Hippocampal formation (tissue), 2 donors: ENCODE data around the gene SLTM.
"Not testable (repeated sequence)": the region's sequence is repeated elsewhere in the genome, so short reads cannot be mapped to it uniquely, and the experiment has no call there.

Experiments
- DNase-seq, 2 donors: peaks; one replicate each; lab custom pipeline; 2025; lab: John Stamatoyannopoulos, UW

SLTM gene

DNA sequence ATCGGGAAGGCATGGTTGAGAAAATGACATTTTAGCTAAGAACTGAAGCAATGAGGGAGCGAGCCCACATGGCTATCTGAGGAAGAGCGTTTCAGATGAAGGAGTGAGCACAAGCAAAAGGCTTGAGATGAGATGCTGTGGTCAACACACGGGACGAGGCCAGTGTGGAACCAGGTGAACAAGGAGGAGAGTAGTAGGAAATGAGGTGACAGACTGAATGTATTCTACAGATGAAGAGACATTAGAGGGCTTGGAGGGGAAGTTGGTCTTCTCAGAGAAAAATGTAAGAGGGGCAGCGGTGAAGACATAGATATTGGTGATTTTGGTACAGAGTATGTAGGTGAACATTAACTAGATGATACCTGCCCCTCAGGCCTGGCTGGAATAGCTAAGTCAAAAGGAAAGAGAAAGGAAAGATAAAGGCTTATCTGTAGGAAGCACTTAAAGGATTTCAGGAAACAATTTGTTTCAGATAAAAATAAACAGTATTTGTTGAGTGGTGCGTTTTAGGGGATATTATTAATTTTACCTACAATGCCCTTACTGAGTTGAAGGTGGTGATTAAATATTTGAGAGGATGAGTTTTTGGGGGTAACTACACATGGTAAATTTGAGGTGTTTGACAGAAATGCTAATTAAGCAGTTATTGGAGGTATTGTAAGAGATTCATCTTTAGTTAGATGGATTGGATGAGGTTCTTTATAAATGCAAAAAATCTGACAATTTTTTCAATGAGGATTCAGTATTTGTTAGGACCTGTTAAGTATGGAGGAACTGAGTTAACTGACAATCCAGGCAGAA, 57.0 kb downstream of the SLTM start:
- DNase-seq = no peak

GRCh38 chr15:58875343-58875742, 58.1 kb downstream of the SLTM start:
- no peak for DNase-seq

DNA sequence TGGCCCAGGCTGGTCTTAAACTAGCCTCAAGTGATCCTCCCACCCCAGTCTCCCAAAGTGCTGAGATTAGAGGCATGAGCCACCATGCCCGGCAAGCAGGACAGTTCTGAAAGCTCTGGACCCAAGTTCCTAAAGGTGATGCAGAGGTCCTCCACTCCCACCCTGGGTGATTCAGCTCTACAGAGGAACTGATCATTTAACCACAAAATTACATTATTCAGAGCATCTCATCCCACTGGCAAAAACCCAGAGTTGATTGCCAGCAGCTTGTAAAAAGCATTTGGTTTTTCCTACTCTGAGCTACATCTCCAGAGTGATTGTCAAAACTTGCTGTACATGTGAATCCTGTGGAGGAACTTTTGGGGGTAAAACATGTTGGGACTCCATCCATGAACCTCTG, 60.2 kb downstream of the SLTM start:
- no peak for DNase-seq

DNA sequence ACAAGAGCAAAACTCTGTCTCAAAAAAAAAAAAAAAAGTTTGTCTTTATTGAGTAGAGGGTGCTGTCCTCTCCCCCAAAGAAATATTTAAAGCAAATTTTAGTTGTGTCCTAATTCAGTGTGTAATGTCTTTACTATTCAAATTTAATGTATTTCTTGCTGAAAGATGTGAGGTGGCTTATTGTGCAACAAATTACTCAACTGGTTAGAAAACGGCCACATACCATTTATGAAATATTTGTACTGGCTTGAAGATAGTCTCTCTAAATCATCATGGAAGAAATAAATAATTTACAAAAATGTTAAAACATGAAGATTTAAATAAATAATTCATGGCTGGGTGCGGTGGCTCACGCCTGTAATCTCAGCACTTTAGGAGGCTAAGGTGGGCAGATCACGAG, 63.0 kb downstream of the SLTM start:
- DNase-seq = no peak

- DNase-seq = no peak
These were observed 65.6 kb downstream of the SLTM start for GRCh38 chr15:58867926-58868325.

GRCh38 chr15:58865425-58865880, 68.0 kb downstream of the SLTM start:
- no peak for DNase-seq

GRCh38 chr15:58864602-58865424, 68.7 kb downstream of the SLTM start:
- DNase-seq = no peak

DNA sequence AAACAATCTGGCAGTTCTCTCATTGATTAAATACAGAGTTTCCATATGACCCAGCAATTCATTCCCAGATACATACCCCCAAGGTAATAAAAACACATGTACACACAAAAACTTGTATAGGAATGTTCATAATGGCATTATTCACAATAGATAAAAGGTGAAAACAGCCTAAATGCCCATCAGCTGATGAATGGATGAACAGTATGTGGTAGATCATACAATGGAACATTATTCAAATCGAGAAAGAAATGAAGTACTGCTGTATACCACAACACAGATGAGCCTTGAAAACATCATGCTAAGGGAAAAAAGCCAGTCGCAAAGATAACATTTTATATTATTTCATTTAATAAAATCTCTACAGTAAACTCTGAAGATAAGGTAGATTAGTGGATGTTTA, 71.2 kb downstream of the SLTM start:
- no peak for DNase-seq

DNA sequence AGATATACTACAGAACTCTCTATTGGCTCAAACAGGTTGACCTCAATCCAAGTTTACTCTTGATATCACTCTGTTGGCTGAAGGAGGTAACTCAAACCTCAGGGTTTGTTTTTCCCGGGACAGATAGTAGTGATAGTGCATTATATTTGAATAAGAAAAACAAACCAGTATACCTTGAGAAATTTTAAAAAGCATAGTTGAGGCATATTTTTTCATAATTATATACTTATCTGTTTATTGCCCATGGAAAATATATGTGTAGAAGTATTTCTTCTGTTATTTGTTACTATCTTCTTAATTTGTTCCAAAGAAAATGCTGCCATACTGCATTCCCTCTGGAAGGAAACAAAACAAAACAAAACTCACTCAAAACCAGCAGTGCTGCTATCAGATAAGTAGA, 76.9 kb downstream of the SLTM start:
- not testable (repeated sequence) for DNase-seq

DNA sequence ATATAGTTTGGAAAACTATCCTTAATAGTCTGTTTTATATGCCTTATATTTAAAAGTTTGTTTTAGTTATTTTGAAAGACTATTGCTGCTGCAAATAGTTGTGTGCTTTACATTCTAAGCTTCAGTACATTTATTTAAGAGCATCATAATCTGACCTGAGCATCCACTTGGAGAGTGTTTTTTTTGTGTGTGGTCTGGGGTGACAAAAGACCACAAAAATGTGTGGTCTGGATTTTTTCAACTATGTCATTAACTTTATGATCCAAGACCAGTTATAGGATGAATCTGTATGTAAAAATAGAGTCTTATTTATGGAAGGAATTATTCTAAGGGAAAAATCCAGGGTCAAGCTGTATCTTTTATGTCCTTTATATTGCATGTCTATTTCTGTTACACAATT, 77.4 kb downstream of the SLTM start:
- no peak for DNase-seq

GRCh38 chr15:58854593-58854992, 78.9 kb downstream of the SLTM start:
- no peak for DNase-seq

- no peak for DNase-seq
These were observed 81.1 kb downstream of the SLTM start for GRCh38 chr15:58852347-58852746.

- DNase-seq = not testable (repeated sequence)
These were observed 82.3 kb downstream of the SLTM start for GRCh38 chr15:58851205-58851604.

- DNase-seq = no peak
These were observed 90.6 kb downstream of the SLTM start for GRCh38 chr15:58842713-58843396.

- no peak for DNase-seq
These were observed 93.4 kb downstream of the SLTM start for GRCh38 chr15:58840048-58840447.

GRCh38 chr15:58839485-58839884, 94.0 kb downstream of the SLTM start:
- DNase-seq = no peak

DNA sequence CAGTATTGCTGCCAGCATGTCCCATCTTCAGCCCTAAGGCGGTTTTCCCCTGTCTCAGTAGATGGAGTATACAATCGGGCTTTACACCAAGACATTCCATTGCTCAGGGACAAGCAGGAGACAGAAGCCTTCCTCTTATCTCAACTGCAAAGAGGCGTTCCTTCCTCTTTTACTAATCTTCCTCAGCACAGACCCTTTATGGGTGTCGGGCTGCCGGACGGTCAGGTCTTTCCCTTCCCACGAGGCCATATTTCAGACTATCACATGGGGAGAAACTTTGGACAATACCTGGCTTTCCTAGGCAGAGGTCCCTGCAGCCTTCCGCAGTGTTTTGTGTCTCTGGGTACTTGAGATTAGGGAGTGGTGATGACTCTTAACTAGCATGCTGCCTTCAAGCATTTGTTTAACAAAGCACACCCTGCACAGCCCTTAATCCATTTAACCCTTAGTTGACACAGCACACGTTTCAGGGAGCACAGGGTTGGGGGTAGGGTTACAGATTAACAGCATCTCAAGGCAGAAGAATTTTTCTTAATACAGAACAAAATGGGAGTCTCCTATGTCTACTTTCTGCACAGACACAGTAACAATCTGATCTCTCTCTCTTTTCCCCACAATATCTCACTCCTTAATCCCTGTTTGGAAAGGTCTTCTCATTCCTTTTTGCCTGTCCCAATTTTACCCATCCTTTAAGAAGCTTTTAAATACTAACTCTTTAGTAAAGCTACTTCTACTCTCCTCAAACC, 99.6 kb downstream of the SLTM start:
- not testable (repeated sequence) for DNase-seq

- DNase-seq = no peak
These were observed 102.9 kb downstream of the SLTM start for GRCh38 chr15:58830556-58830955.
